Measurements from ENCODE around the gene ELL2. TPM values are rescaled to one million over a fixed set of nuclear protein-coding genes. Genes with fewer than 3 reads are reported as not detected.
A peak's percentile ranks its signal among the peaks of the same experiment; 100 is the strongest.

Gene ELL2
- total and polyA plus RNA-seq, 10 donors, result 4.3 to 109 (median 66.8) TPM

DNA sequence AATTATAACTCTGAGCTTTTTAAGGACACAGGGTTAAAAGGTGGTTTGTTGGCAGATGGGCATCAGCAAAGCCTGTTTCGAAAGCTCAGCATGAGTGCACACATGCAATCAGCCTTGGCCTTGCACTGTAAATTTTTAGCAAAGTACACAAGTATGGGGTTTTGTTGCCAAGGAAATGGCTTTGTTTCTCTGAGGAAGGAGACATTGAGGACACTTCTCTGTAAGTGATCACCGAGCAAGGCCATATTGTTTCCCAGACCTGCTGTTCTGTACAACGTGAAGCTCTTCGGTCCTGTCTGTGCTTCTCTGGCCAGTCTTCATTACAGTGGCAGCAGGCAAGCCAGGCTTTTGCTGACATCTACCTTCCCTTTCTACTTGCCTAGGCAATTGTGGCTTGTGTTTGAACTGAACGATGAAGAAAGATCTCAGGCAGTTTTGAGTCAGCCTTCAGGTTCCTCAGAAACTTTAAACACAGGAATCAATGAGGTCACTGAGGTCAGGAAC lies 111.2 kb downstream of the ELL2 start:
- WGBS, 5 donors, result 63 to 80% (median 68%) methylated on average over 5 of the region's 5 CpGs
- Histone ChIP-seq H3K27ac (no peak overlapping the region), H3K27me3 (replicated peaks in 1 of 7) (no peaks in the 10 kb centered on the region), H3K4me3 (no peak overlapping the region), H3K4me1 (peaks cover 0 to 5% (median 0%) of the 10 kb centered on the region in 6 donors), H3K9me3 (no peaks in the 10 kb centered on the region), H3K36me3 (no peaks in the 10 kb centered on the region)
- TF ChIP-seq POLR2AphosphoS5 (IDR thresholded peaks at IDR 0.05) (no peak), POLR2A (IDR thresholded peaks at IDR 0.05) (no peak)
- TF ChIP-seq, protein P1, sequence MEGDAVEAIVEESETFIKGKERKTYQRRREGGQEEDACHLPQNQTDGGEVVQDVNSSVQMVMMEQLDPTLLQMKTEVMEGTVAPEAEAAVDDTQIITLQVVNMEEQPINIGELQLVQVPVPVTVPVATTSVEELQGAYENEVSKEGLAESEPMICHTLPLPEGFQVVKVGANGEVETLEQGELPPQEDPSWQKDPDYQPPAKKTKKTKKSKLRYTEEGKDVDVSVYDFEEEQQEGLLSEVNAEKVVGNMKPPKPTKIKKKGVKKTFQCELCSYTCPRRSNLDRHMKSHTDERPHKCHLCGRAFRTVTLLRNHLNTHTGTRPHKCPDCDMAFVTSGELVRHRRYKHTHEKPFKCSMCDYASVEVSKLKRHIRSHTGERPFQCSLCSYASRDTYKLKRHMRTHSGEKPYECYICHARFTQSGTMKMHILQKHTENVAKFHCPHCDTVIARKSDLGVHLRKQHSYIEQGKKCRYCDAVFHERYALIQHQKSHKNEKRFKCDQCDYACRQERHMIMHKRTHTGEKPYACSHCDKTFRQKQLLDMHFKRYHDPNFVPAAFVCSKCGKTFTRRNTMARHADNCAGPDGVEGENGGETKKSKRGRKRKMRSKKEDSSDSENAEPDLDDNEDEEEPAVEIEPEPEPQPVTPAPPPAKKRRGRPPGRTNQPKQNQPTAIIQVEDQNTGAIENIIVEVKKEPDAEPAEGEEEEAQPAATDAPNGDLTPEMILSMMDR (IDR thresholded peaks at IDR 0.05 in 8 of 11, conservative IDR thresholded peaks at IDR 0.05 in 3 of 11), result no peak
- intact Hi-C loops (cut with DNase I; ENCODE audit: low total_unique reads), result no loop called here
- DNase-seq, result no peak

DNA sequence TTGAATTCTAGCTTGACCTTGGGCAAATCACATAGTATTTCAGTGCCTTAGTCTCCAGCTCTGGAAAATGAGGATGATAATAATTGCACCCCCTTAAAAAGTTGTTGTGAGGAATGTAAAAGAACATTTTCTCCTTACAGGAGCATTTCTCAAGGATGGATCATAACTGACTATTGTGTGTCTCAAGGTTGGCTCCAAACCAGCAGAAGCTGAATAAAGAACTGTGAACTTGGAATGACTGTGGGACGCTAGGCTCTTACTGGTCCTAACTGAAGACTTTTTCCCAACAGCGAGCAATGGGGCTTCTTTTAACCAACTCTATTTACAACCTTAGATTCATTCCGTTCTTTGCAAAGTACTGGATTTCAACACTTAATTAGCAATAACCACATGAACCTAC lies 113.0 kb downstream of the ELL2 start:
- Histone ChIP-seq H3K27ac (no peak overlapping the region), H3K4me1 (peaks cover 0 to 10% (median 2%) of the 10 kb centered on the region in 6 donors), H3K4me3 (no peak overlapping the region), H3K27me3 (replicated peaks in 1 of 7) (no peaks in the 10 kb centered on the region), H3K9me3 (no peaks in the 10 kb centered on the region), H3K36me3 (no peaks in the 10 kb centered on the region)
- intact Hi-C loops (cut with DNase I; ENCODE audit: low total_unique reads), result loop anchor here (5.0 kb wide), 2 partner anchors 186 to 201 kb away; partner anchors contain the start of gene RFESD
- DNase-seq, result no peak
- TF ChIP-seq POLR2A (IDR thresholded peaks at IDR 0.05) (no peak), POLR2AphosphoS5 (IDR thresholded peaks at IDR 0.05) (no peak)
- TF ChIP-seq, protein P1 (IDR thresholded peaks at IDR 0.05 in 8 of 11, conservative IDR thresholded peaks at IDR 0.05 in 3 of 11), result no peak
- whole genome bisulfite sequencing, 5 donors, result 63 to 82% (median 67%) methylated on average over 3 of the region's 3 CpGs

DNA sequence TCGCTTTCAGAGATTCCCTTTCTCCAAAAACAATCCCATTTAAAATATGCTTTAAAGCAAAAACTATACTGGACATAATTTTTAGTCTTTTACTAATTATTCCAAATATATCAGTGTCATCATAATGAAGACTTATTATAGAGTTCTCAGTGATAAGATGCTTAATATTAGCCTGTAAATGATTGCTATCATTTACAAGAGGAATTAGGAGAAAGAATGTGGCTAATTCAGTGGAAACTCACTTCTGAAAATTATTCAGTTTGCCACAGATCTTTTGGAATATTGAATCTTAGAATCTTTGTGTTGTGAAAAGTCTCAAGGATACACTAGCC lies 114.4 kb downstream of the ELL2 start:
- Histone ChIP-seq H3K27ac (no peak overlapping the region), H3K36me3 (no peaks in the 10 kb centered on the region), H3K4me1 (peaks cover 6 to 25% (median 16%) of the 10 kb centered on the region in 6 donors), H3K9me3 (no peaks in the 10 kb centered on the region), H3K4me3 (no peak overlapping the region), H3K27me3 (replicated peaks in 1 of 7) (no peaks in the 10 kb centered on the region)
- intact Hi-C loops (cut with DNase I; ENCODE audit: low total_unique reads), result loop anchor here (2.0 to 5.0 kb wide), 3 partner anchors 64 to 200 kb away; partner anchors contain the start of gene RFESD
- no peak for DNase-seq
- 11 to 22% (median 16%) methylated on average over 1 of the region's 1 CpG for WGBS, 5 donors
- TF ChIP-seq, protein P1 (IDR thresholded peaks at IDR 0.05 in 8 of 11, conservative IDR thresholded peaks at IDR 0.05 in 3 of 11), result peak in 6 of 11 experiments; percentile 3 to 66 (median 22)
- TF ChIP-seq POLR2A (IDR thresholded peaks at IDR 0.05) (no peak), POLR2AphosphoS5 (IDR thresholded peaks at IDR 0.05) (no peak)

DNA sequence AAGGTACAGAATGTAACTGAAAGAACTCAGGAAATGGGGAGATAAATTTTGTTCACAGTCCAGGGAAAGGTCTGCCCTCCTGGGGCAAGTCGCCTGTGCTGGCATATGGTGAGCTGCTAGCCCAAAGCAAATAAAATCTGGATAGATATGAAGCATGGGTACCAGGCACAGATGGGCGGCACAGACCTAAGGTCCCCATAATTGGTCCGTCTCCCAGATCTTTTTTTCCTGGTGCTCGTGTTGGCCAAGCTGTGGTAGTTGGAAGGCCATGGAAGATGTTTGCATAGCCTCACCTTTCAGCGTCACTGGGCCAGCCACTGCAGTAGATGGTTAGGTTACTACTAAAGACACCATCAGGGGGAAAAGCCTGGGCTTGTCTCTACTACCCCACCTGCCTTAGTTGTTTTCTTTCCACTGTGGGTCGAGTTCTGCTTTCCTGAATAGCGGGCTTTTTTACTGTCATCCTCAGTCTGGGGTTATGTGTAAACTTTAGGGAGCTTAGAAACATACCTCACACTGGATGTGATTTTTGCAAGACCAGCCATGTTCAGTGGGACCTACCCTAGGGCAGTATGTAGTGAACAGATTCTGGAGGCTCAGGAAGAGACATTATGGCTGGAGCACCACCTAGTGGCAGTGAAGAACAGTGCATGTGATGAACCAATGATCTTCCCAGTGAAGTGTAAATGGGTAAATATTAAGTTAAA lies 114.9 kb downstream of the ELL2 start:
- H3K9me3 ChIP-seq, result no peaks in the 10 kb centered on the region
- H3K27ac ChIP-seq, result no peak overlapping the region
- H3K36me3 ChIP-seq, result no peaks in the 10 kb centered on the region
- H3K27me3 ChIP-seq (replicated peaks in 1 of 7), result no peaks in the 10 kb centered on the region
- intact Hi-C loops (cut with DNase I; ENCODE audit: low total_unique reads), result loop anchor here (2.0 to 5.0 kb wide), 3 partner anchors 64 to 199 kb away; partner anchors contain the start of gene RFESD
- WGBS, 5 donors, result 75 to 81% (median 77%) methylated on average over 7 of the region's 7 CpGs
- no peak for DNase-seq
- TF ChIP-seq POLR2A (IDR thresholded peaks at IDR 0.05), result no peak
- TF ChIP-seq, protein P1 (IDR thresholded peaks at IDR 0.05 in 8 of 11, conservative IDR thresholded peaks at IDR 0.05 in 3 of 11), result peak; percentile 81 to 96 (median 92)
- H3K4me3 ChIP-seq, result no peak overlapping the region
- H3K4me1 ChIP-seq, result peaks cover 6 to 30% (median 16%) of the 10 kb centered on the region in 6 donors
